Measurements from ENCODE around the gene TRABD2B. TPM values are rescaled to one million over a fixed set of nuclear protein-coding genes. Genes with fewer than 3 reads are reported as not detected.

TRABD2B gene
- total and polyA plus RNA-seq, 2 donors (not counting 1 experiment from before 2014, with no cell fraction given) = under 0.01 TPM; not detected in 1

DNA sequence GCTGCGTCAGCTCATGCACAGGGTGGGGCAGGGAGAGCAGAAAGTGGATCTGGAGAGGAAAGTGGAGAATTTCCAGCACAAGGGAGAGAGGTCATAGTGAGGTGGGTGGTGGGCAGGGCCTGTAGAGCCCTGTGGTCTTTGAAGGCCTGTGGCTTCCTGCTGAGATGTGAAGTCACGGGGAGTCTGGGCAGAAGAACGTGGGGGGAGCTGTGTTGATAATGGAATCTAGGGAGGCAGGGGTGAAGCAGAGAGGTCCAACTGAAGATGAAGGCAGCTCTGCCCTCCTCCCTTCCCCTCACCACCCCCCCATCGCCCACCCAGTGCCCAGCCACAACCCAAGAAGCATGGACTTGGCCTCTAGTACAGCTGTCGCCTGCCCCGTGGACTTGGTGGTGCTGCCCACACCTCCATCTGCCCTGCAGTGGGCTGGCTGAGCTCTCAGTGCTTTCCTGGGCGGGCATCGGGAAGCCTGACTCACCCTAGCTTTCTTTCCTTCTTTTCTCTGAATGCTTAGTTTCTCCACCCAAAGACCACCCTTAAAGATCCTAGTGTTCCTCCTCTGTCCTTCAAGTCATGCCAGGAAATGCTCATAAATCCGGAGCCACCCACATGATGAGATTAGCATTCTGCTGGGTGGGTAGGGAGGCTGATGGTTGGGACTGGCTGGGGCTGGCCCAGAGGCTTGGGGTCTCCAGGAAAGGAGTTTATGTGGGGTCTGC, 186.1 kb downstream of the TRABD2B start:
- Histone ChIP-seq H3K79me2 (ENCODE audit: control insufficient read depth, insufficient read depth, low read length) (no peaks in the 10 kb centered on the region), H3K4me3 (replicated peaks in 1 of 4; ENCODE audit: control extremely low read depth in 1 of 4, insufficient read depth in 1 of 4, low read depth in 3 of 4, low read length in 4 of 4) (no peak overlapping the region), H3K4me1 (ENCODE audit: control insufficient read depth, extremely low read depth, insufficient read depth, low read length) (no peaks in the 10 kb centered on the region), H3K9ac (ENCODE audit: insufficient read depth, low read length) (no peak overlapping the region), H3K27ac (ENCODE audit: insufficient read depth, low read length) (no peak overlapping the region), H2AFZ (ENCODE audit: low read length) (no peak overlapping the region), H3K4me2 (ENCODE audit: extremely low read depth, insufficient read depth, low read length) (no peak overlapping the region), H3K36me3 (ENCODE audit: control insufficient read depth, insufficient read depth, low read length) (no peaks in the 10 kb centered on the region), H4K20me1 (ENCODE audit: control insufficient read depth, extremely low read depth, insufficient read depth, low read length) (no peaks in the 10 kb centered on the region), H3K9me3 (ENCODE audit: control insufficient read depth, insufficient read depth, low read depth, low read length) (no peaks in the 10 kb centered on the region), H3K27me3 (ENCODE audit: control insufficient read depth, insufficient read depth, low read length) (no peaks in the 10 kb centered on the region)
- no peak for TF ChIP-seq EZH2 (IDR thresholded peaks at IDR 0.05; ENCODE audit: low read length, missing control alignments)
- TF ChIP-seq, protein P1, sequence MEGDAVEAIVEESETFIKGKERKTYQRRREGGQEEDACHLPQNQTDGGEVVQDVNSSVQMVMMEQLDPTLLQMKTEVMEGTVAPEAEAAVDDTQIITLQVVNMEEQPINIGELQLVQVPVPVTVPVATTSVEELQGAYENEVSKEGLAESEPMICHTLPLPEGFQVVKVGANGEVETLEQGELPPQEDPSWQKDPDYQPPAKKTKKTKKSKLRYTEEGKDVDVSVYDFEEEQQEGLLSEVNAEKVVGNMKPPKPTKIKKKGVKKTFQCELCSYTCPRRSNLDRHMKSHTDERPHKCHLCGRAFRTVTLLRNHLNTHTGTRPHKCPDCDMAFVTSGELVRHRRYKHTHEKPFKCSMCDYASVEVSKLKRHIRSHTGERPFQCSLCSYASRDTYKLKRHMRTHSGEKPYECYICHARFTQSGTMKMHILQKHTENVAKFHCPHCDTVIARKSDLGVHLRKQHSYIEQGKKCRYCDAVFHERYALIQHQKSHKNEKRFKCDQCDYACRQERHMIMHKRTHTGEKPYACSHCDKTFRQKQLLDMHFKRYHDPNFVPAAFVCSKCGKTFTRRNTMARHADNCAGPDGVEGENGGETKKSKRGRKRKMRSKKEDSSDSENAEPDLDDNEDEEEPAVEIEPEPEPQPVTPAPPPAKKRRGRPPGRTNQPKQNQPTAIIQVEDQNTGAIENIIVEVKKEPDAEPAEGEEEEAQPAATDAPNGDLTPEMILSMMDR (conservative IDR thresholded peaks at IDR 0.05 in 1 of 2, IDR thresholded peaks at IDR 0.05 in 1 of 2; ENCODE audit: low read depth in 1 of 2, low read length in 2 of 2) = no peak
- DNase-seq (ENCODE audit: low read depth in 2 of 2) = no peak

DNA sequence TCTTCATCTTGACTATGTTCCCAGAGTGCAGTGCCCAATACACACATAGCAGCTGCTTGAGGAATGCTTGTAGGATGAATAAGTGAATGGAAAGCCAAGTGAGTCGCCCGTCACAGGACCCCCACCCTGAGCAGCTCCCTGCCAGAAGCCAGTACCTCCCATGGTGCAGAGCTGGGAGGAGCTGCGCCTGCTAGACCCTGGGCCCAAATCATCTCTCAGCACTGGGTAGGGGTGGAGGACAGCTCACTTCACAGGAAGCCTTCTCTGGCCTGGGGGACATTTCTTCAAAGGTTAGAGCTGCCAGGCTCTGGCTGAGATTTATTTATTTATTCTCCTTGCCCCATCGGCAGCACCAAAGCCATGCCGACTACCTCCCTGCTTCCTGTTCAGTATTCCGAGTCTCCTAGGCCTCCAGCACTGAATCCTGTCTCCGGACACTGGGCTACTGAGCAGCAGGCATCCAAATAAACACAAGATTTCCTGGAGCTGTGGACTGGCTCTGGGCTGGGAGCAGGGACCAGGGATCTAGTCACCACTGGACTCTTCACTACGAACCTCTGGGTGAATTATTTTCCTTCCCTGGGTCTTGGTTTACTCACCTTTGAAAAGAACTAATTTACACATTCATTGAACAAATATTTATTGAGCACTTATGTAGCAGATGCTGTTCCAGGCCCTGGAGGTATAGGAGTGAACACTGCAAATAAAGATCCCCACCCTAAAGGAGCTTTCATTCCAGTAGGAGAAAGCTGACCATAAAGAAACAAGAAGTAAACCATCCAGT, 187.7 kb downstream of the TRABD2B start:
- Histone ChIP-seq H3K9ac (ENCODE audit: insufficient read depth, low read length) (no peak overlapping the region), H3K27me3 (ENCODE audit: control insufficient read depth, insufficient read depth, low read length) (no peaks in the 10 kb centered on the region), H3K36me3 (ENCODE audit: control insufficient read depth, insufficient read depth, low read length) (no peaks in the 10 kb centered on the region), H3K4me1 (ENCODE audit: control insufficient read depth, extremely low read depth, insufficient read depth, low read length) (no peaks in the 10 kb centered on the region), H3K4me3 (replicated peaks in 1 of 4; ENCODE audit: control extremely low read depth in 1 of 4, insufficient read depth in 1 of 4, low read depth in 3 of 4, low read length in 4 of 4) (no peak overlapping the region), H3K4me2 (ENCODE audit: extremely low read depth, insufficient read depth, low read length) (no peak overlapping the region), H2AFZ (ENCODE audit: low read length) (no peak overlapping the region), H4K20me1 (ENCODE audit: control insufficient read depth, extremely low read depth, insufficient read depth, low read length) (no peaks in the 10 kb centered on the region), H3K9me3 (ENCODE audit: control insufficient read depth, insufficient read depth, low read depth, low read length) (no peaks in the 10 kb centered on the region), H3K79me2 (ENCODE audit: control insufficient read depth, insufficient read depth, low read length) (no peaks in the 10 kb centered on the region), H3K27ac (ENCODE audit: insufficient read depth, low read length) (no peak overlapping the region)
- DNase-seq (ENCODE audit: low read depth in 2 of 2) = no peak
- TF ChIP-seq EZH2 (IDR thresholded peaks at IDR 0.05; ENCODE audit: low read length, missing control alignments) = no peak
- TF ChIP-seq, protein P1 (conservative IDR thresholded peaks at IDR 0.05 in 1 of 2, IDR thresholded peaks at IDR 0.05 in 1 of 2; ENCODE audit: low read depth in 1 of 2, low read length in 2 of 2) = no peak

DNA sequence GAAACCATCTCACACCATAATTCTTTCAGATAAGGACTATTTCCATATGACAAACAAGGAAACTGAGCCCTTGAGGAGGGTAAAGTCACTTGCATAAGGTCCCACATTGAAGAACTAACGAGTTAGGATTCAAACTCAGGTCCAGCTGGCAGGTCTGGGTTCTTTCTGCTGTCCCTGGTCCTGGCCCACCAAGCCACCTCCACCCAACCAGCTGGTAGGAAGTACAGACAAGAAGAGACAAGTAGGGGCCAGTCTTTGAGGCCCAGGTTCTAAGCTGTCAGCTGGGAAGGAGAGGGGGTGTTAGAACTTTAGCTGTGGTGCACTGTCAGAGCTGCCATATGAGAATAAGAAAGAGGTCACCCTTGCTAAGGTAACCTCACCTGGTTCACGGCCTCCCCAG, 188.6 kb downstream of the TRABD2B start:
- Histone ChIP-seq H3K27me3 (ENCODE audit: control insufficient read depth, insufficient read depth, low read length) (no peaks in the 10 kb centered on the region), H4K20me1 (ENCODE audit: control insufficient read depth, extremely low read depth, insufficient read depth, low read length) (no peaks in the 10 kb centered on the region), H3K4me3 (replicated peaks in 1 of 4; ENCODE audit: control extremely low read depth in 1 of 4, insufficient read depth in 1 of 4, low read depth in 3 of 4, low read length in 4 of 4) (no peak overlapping the region), H2AFZ (ENCODE audit: low read length) (no peak overlapping the region), H3K27ac (ENCODE audit: insufficient read depth, low read length) (no peak overlapping the region), H3K36me3 (ENCODE audit: control insufficient read depth, insufficient read depth, low read length) (no peaks in the 10 kb centered on the region), H3K4me1 (ENCODE audit: control insufficient read depth, extremely low read depth, insufficient read depth, low read length) (no peaks in the 10 kb centered on the region), H3K9me3 (ENCODE audit: control insufficient read depth, insufficient read depth, low read depth, low read length) (no peaks in the 10 kb centered on the region), H3K4me2 (ENCODE audit: extremely low read depth, insufficient read depth, low read length) (no peak overlapping the region), H3K9ac (ENCODE audit: insufficient read depth, low read length) (no peak overlapping the region), H3K79me2 (ENCODE audit: control insufficient read depth, insufficient read depth, low read length) (no peaks in the 10 kb centered on the region)
- DNase-seq (ENCODE audit: low read depth in 2 of 2) = no peak
- TF ChIP-seq, protein P1 (conservative IDR thresholded peaks at IDR 0.05 in 1 of 2, IDR thresholded peaks at IDR 0.05 in 1 of 2; ENCODE audit: low read depth in 1 of 2, low read length in 2 of 2) = no peak
- TF ChIP-seq EZH2 (IDR thresholded peaks at IDR 0.05; ENCODE audit: low read length, missing control alignments) = no peak
